Astrocyte of the hippocampus (primary cell): ENCODE measurements around the gene RHOF.
"Not testable (repeated sequence)": the region's sequence is repeated elsewhere in the genome, so short reads cannot be mapped to it uniquely, and the experiment has no call there.

Source experiments
- DNase-seq: peaks from one replicate; pipeline ENCODE4 v3.0.0; 2011; ENCODE audit warnings: low read depth, low spot score

RHOF gene

DNA sequence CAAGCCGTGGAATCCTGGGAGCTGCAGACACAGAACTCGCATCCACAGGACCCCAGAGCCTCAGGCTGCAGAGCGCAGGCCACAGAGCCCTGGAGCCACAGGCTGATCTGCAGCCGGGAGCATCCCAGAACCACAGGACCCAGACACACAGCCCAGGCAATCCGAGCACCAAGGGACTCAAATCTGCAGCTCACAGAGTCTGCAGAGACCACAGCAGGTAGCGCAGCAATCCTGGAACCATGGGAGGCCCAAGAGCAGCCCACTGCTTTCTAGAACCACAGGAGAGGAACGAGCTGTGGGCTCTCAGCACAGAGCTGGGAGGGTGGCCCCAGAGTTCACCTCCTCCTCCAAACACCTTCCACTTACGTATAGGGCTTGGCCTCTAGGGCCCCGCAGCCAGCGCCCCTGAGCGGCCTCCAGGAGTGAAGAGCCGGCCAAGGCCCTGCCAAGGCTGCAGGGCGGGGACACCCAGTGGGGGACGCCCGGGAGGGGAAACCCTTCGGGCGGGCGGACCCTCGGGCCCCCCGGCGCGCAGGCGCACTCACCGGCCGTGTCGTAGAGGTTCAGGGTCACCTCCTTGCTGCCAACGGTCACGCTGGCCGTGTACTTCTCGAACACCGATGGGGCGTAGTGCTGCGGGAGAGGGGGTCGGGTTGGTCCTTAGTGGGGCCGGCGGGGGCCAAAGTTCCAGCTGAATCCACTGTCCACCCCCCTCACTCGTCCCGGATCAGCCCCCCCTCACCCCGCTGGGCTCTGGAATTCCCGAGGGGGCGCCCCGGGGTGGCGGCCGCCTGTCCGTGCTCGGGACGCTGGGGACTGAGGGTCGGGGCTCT lies 665 bp downstream of the RHOF start:
- DNase-seq, result no peak

DNA sequence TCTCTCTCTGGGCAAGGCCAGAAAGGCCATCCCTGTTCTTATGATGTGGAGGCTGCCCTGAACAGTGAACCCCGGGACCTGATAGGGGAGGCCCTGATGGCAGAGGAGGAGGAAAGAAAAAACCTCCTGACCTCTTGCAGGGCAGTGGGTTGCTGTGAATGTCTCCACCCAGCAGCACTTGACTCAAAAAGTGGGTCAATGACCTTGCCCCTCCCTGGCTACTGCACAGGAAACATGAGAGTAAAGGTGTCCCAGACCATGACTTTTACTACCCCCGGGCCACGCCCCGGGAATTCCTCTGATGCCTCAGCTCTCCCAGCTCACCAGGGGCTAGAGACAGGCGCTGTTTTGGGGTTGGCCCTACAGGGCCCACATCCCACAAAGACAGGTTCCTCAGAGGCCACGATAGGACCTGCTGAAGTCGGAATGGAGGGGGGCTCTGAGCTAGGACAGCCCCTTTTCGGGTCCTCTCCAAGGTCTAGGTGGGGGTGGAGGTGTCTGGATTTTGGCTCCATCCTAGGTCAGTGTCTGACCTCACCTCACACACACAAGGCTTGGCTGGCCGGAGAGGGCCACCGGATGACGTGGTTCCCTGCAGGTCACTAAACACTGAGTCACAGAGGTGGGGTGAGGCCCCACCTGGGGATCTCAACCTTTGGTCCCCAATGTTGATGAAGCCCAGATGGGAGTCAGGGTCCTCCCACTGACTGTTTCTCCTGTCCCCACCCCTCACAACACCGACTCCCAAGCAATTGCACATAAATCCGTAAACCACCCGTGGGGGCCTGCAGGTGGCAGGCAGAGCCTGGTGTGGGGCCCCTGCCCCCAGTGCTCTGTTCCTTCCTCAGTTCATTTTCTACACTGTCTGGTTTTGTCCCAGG lies 1.6 kb downstream of the RHOF start:
- no peak for DNase-seq

DNA sequence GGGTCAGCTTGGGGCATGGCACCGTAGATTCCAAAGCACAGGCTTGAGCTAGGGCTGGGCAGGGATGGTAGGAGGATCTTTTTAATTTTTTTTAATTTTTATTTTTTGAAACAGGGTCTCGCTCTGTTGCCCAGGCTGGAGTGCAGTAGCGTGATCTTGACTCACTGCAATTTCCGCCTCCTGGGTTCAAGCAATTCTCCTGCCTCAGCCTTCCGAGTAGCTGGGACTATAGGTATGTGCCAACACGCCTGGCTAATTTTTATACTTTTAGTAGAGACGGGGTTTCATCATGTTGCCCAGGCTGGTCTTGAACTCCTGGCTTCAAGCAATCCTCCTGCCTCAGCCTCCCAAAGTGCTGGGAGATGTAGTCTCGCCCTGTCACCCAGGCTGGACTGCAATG lies 2.7 kb downstream of the RHOF start:
- DNase-seq, result not testable (repeated sequence)

DNA sequence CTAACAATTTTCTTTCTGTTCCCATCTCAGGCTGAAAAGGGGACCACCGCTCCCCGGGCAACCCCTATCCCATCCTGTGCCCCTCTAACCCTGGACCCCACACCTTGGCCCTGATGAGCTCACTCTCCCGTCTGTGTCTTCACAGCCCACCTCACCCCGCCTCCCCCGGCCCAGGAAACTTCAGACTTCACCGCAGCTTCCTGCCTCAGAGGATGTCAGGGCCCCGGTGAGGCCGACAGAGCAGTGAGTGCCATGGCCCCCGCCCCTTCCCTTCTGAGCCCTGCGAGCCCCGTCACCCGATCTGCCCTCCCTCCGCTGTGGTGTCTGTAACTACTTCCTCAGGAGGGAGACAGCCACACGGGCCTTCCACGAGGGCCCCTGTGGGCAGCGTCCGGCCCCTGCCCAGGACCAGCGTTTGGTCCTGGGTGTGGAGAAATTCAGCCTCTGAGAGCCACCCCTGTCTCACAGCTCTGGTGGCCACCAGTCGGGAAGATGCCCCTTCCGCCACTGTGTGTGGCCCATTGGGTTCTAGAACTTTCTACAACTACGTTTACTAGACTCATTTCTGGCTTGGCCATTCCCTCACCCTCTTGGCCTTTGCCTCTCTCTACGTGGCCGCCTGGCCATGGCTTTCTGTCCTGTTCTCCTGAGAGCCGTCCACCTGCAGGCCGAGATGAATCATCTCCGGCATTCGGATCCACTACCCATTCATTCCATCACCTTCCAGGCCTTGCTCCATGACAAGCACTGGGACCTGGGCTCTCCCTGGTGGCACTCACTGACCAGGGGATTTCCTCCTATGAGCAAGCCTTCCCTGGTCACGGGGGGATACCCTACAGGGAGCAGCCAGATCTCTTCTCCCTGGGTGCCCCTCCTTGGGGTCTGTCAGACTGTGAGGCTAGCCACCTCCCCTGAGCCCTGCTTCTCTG lies 3.4 kb downstream of the RHOF start:
- DNase-seq, result no peak

DNA sequence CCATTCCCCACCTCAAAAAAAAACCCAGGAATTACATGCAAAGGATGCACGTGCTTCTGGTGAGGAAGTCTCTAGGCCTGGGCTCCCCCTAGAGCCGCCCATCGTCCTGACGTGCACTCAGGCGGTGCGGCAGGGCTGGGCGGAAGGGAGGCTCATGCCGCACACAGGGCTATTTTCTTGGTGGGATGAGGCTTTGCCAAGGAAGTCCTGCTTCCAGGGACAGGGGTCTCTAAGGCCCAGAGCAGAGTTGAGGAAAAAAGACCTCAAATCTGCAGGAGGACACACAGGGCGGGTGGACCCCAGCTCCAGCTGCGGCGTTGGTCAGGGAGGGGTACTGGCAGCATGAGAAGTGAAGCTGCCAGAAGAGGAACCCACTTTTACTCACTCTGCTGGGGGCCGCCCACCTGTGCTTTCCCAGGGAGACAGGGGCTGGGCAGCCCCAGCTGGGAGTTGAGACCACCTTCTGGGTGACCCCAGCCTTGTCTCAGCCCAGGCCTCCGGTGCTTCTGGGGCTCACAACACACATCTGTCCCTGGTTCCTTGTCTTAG lies 4.2 kb downstream of the RHOF start:
- DNase-seq, result no peak

DNA sequence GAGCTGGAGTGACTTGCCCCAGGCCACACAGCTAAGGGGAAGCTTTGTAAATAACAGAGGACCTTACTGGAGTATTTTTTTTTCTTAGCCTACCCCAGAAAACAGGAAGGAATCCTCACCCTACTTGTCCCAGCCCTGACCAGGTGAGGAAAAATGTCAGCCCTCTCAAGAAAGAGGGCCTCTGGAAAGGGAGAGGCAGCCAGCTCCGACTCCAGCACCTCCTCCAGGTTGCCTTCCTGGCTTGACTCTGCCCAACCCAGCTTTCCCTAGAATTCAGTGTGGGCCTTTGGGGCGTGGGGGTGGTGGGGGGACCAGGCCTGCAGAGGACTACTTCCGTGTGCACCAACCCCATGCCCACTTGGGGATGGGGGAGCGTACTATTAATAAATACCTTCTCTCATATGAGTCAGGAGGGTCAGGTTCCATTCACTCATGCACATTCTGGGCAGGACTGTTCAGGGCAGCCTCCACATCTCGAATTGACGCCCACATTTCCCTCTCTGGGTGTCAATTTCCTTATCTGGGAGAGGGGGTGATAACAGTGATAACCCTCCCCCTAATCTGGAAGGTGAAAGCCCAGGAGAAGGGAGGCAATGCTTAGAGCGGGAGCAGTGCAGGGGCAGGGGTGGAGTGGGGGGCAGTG lies 5.2 kb downstream of the RHOF start:
- no peak for DNase-seq

DNA sequence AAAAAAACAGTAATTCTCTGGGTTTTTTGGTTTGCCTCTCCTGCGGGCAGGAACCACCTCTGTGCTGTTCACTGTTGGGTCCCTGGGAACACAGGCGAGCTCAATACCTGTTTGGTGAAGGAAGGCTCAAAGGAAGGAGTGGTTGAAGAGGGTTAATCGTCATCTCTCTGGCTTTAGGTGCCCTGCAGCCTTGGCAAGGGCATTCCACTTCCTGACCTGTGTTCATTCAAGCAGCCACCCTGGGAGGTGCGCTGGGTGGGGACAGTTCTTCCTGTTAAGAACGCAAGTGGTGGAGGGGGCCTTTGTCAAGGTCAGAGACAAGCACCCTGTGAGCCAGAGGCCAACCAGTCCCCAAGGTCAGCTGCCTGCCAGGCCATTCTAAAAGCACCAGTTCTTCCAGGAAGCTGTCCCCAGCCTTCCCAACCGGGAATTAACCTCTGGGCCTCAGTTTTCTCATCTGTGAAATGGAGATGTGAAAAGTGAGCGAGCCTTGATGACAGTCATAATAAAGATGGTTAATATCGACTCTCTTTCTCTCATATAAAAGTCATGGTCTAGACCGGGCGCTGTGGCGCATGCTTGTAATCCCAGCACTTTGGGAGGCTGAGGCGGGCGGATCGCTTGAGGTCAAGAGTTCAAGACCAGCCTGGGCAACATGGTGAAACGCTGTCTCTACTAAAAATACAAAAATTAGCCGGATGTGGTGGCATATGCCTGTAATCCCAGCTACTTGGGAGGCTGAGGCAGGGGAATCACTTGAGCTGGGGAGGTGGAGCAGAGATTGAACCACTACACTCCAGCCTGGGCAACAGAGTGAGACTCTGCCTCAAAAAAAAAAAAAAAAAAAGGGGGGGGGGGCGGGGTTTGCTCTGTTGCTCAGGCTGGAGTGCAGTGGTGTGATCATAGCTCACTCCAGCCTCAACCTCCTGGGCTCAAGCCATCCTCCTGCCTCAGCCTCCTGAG lies 6.1 kb downstream of the RHOF start:
- no peak for DNase-seq

DNA sequence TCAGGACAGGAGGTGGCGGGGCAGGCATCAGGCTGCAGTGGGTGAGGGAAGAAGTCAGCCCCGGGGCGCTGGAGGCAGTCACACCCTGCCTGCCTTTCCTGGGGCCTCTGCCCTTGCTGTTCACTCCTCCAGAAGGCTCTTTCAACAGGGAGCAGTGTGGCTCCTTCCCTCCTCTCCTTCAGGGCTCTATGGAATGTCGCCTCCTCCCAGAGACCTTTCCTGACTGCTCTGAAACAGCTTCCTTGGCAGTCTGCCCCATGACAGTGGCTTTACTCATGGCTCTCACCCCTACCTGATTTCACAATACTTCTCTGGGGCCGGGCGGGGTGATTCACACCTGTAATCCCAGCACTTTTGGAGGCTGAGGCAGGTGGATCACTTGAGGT lies 7.1 kb downstream of the RHOF start:
- peak; percentile 76 for DNase-seq

DNA sequence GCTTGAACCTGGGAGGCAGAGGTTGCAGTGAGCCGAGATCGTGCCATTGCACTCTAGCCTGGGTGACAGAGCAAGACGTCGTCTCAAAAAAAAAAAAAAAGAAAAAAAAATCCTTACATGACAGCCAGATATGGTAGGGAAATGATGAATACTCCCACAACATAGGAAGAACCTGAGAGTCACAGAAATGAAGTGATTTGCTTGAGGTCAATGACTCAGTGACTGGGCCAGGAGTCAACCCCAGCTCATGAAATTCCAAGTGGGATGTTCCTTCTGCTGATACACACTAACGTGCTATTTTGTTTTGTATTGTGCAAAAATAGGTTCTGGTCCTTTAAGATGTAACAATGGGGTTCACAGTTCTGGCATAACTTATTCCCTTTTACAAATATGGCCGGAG lies 9.0 kb downstream of the RHOF start:
- peak; percentile 79 for DNase-seq

DNA sequence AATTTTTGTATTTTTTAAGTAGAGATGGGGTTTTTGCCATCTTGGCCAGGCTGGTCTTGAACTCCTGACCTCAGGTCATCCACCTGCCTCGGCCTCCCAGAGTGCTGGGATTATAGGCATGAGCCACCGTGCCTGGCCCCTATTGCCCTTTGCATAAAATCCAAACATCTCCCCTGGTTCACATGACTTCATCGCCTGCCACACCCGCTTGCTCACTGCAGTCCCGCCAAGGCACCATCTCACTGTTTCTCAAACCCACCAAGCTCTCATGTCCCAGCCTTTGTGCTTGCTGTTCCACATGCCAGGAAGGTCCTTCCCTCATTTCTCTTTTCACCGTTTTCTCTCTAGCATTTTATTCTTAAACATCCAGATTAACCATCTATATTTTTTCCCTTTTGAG lies 9.7 kb downstream of the RHOF start:
- DNase-seq, result no peak

DNA sequence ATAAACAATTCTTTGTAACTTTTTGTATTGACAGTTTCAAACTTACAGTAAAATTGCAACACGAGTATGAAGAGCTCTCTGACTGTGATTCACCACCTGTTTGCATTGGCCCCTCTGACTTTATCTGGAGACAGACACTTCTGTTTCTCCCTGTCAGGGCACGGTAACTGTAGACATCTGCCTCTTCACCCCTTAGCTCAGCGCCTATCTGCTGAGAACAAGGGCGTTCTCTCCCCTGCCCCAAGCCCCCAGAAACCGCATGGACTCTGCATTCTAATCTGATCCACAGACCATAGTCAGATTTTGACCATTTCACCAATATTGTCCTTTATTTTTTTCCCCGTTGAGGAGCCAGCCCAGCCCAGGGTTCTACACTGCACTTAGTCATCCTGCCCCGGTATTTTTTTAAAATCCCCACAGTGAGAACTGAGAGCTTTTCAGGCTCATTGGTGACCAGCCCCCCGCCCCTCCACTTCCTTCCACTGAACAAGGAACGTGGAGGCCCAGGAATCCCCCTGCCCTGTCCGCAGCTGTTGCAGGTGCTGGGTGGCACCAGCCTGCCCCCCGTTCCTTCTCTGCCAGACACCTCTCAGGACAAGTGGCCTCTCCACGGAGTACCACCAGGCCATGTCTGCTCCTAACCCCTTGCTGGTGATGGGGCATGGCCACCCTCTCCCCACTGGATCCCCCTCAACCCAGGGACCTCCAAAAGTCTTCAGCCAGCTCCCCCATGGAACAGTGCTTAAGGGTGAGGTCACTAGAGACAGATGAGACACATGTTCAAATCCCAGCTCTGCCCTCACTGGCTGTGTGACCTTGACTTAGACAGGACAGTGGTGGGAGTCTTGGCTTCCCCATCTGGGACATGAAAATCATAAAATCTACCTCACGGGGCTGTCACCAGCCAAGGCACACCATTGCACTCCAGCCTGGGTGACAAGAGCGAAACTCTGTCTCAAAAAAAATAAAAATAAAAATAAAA lies 11.2 kb downstream of the RHOF start:
- DNase-seq, result peak; percentile 43

DNA sequence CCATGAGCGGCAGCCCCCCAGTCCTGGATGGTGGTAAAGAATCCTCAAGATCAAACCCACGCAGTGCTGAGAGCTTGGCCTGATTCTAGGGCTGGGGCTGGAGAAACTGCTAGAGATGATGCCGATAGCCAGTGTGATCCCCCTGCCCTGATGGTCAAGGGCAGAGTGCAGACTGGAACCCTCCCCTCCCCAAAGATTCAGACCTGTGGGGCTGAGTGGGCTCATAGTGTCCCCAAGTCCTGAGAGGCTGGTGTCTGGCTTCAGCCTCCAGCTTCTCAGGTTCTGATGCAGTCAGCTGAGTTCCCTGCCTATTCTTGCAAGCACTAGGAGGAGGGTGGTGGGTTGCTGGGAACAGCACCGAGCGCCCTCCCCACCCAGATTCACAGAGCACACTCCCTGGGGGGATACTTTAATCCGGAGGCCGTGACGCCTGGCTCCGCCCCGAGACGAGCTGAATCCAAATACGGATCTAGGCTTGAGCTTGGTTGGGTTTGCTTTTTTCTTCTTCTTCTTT lies 11.9 kb downstream of the RHOF start:
- DNase-seq, result no peak

DNA sequence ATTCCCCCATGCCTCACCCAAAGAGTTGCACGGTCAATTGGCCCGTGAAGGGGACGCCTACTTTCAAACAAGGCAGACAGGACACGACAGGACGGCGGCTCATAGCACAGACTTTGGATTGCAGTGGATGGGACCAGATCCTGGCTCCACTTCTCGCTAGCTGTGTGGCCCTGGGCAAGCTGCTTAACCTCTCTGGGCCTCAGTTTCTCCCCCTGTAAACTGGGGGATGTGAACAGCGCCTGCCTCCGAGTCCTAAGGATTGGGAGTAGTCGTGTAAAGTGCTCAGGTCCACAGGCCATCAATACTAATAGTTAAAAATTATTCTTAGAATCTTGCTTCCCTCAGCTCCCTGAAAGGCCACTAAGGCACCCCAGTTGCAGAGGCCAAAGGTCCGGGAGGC lies 13.1 kb downstream of the RHOF start:
- no peak for DNase-seq

DNA sequence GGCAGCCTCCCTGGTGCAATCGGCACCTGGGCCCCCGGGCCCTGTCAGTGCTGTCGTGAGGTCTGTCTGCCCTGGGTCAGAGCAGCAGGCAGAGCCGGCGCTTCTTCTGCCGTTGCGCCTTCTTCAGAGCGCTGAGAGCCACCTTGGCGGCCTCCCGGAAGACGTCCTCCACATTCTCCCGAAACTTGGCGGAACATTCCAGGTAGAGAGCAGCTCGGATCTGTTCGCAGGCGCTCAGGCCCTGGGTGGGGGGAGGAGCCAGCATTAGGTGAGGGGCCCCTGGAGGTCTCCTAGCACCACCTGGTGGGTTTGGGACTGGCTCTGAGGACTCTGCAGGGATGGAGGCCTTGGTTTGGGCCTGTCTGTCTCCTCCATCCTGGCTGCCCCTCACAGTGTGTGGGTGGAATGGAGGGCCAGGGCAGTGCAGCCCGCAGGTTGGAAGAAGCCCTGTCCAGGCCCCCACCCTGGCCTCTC lies 14.0 kb downstream of the RHOF start:
- DNase-seq, result no peak

DNA sequence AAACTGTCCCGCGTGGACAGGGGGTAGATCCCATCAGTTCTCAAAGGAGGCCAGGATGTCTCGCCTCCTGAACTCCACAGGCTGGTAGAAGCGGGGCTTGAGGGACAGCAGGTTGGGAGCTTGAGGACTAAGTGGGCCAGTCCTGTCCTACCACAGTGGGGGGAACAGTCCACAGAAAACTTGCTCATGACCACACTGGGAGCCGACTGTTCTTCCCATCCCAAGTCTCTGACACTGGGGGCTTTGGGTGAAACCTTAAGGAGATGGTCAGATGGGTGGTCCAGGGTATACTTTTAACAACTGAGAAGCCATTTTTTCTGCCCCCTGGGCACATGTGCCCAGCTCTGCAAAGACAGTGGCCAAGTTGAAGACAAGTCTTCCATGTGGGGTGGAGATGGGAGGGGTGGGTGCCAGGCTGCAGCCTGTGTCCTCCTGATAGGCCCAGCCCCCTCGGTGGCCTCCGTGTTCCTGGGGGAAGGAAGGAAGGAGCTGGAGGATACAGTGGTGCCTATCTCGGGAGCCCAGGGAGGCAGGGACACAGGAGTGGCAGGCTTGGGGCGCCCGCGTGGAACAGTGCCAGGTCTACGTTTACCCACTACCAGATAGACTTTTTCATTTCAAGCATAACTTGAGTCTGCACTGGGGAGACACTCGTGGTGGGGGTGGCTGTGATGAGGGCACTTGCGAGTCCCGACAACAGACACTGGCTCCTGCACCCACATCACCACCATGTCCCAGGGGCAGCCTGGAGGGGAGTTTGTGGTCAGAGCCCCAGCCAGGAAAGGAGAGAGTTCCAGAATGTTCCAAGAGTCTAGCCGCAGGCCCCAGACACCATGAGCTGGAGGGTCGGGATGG lies 14.7 kb downstream of the RHOF start:
- DNase-seq, result no peak

DNA sequence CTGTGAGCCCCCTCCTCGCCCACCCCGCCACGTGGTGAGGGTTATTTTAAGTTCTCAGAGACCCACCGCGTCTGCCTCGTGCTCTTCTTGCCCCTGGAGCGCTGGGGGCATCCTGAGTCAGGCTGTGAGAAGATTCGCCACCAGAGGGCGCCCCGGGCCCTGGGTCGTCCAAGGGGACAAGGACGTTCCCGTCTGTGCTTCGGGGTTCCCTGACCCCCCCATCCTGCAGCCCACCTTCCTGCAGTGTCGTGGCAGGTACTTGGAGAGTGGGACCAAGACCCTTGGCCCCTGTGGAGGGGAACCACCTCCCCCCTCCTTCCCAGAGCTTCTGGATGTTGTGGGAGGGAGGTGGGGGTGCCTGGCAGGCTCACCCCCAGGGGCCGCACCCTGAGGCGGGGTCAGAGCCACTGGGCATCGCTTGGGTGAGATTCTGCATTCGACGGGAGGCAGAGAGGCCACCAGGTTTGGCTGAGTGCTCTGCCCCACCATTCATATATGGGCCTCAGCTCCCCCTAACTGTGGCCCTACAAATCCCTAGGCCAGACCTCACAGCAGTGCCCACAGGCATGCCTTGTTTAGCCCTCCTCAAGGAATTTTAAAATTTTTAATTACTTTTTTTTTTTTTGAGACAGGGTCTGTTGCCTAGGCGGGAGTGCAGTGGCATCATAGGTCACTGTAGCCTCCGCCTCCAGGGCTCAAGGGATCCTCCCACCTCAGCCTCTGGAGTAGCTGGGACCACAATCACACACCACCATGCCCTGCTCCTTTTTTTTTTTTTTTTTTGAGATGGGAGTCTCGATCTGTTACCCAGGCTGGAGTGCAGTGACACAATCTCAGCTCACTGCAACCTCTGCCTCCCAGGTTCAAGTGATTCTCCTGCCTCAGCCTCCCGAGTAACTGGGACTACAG lies 17.0 kb downstream of the RHOF start:
- peak; percentile 79 for DNase-seq
